A549 (cell line): Measurements from ENCODE around the gene SLIT1. TPM values are rescaled to one million over a fixed set of nuclear protein-coding genes. Genes with fewer than 3 reads are reported as not detected.

Experiments used
- ATAC-seq, 2 experiments: fragments of 200-7000 bp in 1 of 2; fragments of >200 bp in 1 of 2; cut with Nextera tagmentation in 1 of 2; cut with Tn5 transposase in 1 of 2; 3 replicates each; pipeline versions ENCODE4 v1.8.0 to v1.9.1; 2018 to 2020; ENCODE audit warnings: mild to moderate bottlenecking in 1 of 2, moderate library complexity in 1 of 2
- CTCF ChIA-PET: fragments of 300-600 bp; sonication (Branson Sonifier 250); formaldehyde crosslinking; extraction: SDS; loops from one replicate; lab custom pipeline; 2021; ENCODE audit warnings: antibody characterized with exemption, inconsistent platforms; lab: Yijun Ruan, JAX
- POLR2A ChIA-PET: fragments of 350-600 bp; formaldehyde crosslinking; extraction: SDS; loops from one replicate; lab custom pipeline; 2021; ENCODE audit warnings: antibody characterized with exemption, inconsistent platforms; lab: Yijun Ruan, JAX
- DNase-seq, 2 experiments: peaks; one replicate each; pipeline versions ENCODE4 v3.0.0 to v3.0.0-alpha.2; 2011 to 2016; ENCODE audit warnings: low read depth in 1 of 2, low spot score in 1 of 2
- FAIRE-seq: peaks from 2 replicates; lab custom pipeline; 2011; peaks lifted over from hg19 to GRCh38; lab: Jason Lieb, UNC
- H3K27ac ChIP-seq, 2 experiments: fragments of >200 bp; sonication (Bioruptor Twin); formaldehyde crosslinking; 3 replicates each; pipeline ENCODE4 v1.5.1; 2016 to 2017
- H3K4me1 ChIP-seq: fragments of >200 bp; sonication (Bioruptor Twin); formaldehyde crosslinking; 3 replicates; pipeline ENCODE4 v1.6.1; 2016
- H3K4me2 ChIP-seq: fragments of >200 bp; sonication (Bioruptor Twin); formaldehyde crosslinking; 3 replicates; pipeline ENCODE4 v1.6.1; 2016
- H3K4me3 ChIP-seq: fragments of >200 bp; sonication (Bioruptor Twin); formaldehyde crosslinking; 3 replicates; pipeline ENCODE4 v1.5.1; 2016
- H3K9me3 ChIP-seq: fragments of >200 bp; sonication (Bioruptor Twin); formaldehyde crosslinking; 3 replicates; pipeline ENCODE4 v1.6.1; 2016
- ATOH8 ChIP-seq: fragments of 250-450 bp; sonication (Bioruptor Pico); IDR thresholded peaks from 2 replicates; pipeline ENCODE4 v1.5.0; 2020; ENCODE audit warnings: low read depth, mild to moderate bottlenecking, moderate library complexity
- BCL3 ChIP-seq: fragments of >200 bp; sonication (Bioruptor Twin); formaldehyde crosslinking; IDR thresholded peaks from 3 replicates; pipeline ENCODE4 v1.6.1; 2016
- CEBPB ChIP-seq, 2 experiments: fragments of >200 bp in 1 of 2; sonication (Bioruptor Twin) in 1 of 2; formaldehyde crosslinking in 1 of 2; IDR thresholded peaks; 2 replicates each; pipeline ENCODE4 v1.6.1; 2012 to 2016
- CHD2 ChIP-seq: fragments of 150-350 bp; IDR thresholded peaks from 2 replicates; pipeline ENCODE4 v1.6.1; 2014; ENCODE audit warnings: low read length; ENCODE audit not compliant: partially characterized antibody
- CTCF ChIP-seq: fragments of >200 bp; sonication (Bioruptor Twin); formaldehyde crosslinking; IDR thresholded peaks from 3 replicates; pipeline ENCODE4 v1.5.1; 2016
- ELK1 ChIP-seq: fragments of 150-350 bp; IDR thresholded peaks from 2 replicates; pipeline ENCODE4 v1.6.1; 2014; ENCODE audit warnings: low read depth, mild to moderate bottlenecking, low read length
- ESRRA ChIP-seq: fragments of 150-350 bp; IDR thresholded peaks from 2 replicates; pipeline ENCODE4 v1.6.1; 2014; ENCODE audit warnings: mild to moderate bottlenecking, low read length, borderline replicate concordance
- FOSL2 ChIP-seq, 2 experiments: fragments of 450-650 bp in 1 of 2; fragments of >200 bp in 1 of 2; sonication (Bioruptor Twin) in 1 of 2; formaldehyde crosslinking; IDR thresholded peaks; 2 replicates each; pipeline versions ENCODE4 v1.5.0 to v1.6.1; 2016 to 2020; ENCODE audit warnings: mild to moderate bottlenecking in 1 of 2, moderate library complexity in 1 of 2
- FOXS1 ChIP-seq: fragments of 250-450 bp; sonication (Bioruptor Pico); IDR thresholded peaks from 2 replicates; pipeline ENCODE4 v1.5.0; 2020; ENCODE audit warnings: mild to moderate bottlenecking, moderate library complexity
- HDAC2 ChIP-seq: fragments of 200-600 bp; sonication (generic); IDR thresholded peaks from 2 replicates; pipeline ENCODE4 v1.6.1; 2016
- HES2 ChIP-seq: fragments of >200 bp; sonication (Bioruptor Twin); formaldehyde crosslinking; IDR thresholded peaks from 2 replicates; pipeline ENCODE4 v1.6.1; 2016
- NPAS2 ChIP-seq: fragments of 250-450 bp; sonication (Bioruptor Pico); IDR thresholded peaks from 2 replicates; pipeline ENCODE4 v1.8.0; 2022; ENCODE audit warnings: mild to moderate bottlenecking, moderate library complexity, borderline replicate concordance
- PBX3 ChIP-seq: IDR thresholded peaks from 2 replicates; pipeline ENCODE4 v1.6.1; 2012
- POLR2A ChIP-seq: IDR thresholded peaks from 2 replicates; pipeline ENCODE4 v1.6.1; 2012; ENCODE audit warnings: mild to moderate bottlenecking, low read length
- RARB ChIP-seq: fragments of 250-450 bp; sonication (Bioruptor Pico); IDR thresholded peaks from 2 replicates; pipeline ENCODE4 v1.8.0; 2021; ENCODE audit warnings: mild to moderate bottlenecking, moderate library complexity
- RCOR1 ChIP-seq: fragments of 150-350 bp; IDR thresholded peaks from 2 replicates; pipeline ENCODE4 v1.6.1; 2014; ENCODE audit warnings: antibody characterized with exemption, low read length, low read depth
- RFX5 ChIP-seq: fragments of 450-650 bp; IDR thresholded peaks from 2 replicates; pipeline ENCODE4 v1.7.1; 2014; ENCODE audit warnings: antibody characterized with exemption, mild to moderate bottlenecking, moderate library complexity
- RNF2 ChIP-seq: fragments of 200-600 bp; sonication (generic); IDR thresholded peaks from 2 replicates; pipeline ENCODE4 v1.6.1; 2016; ENCODE audit warnings: low read depth, mild to moderate bottlenecking, antibody characterized with exemption, moderate library complexity, borderline replicate concordance
- SREBF2 ChIP-seq: fragments of 450-650 bp; IDR thresholded peaks from 2 replicates; pipeline ENCODE4 v1.6.1; 2014; ENCODE audit warnings: mild to moderate bottlenecking, moderate library complexity
- TFCP2L1 ChIP-seq: fragments of 250-450 bp; sonication (Bioruptor Pico); IDR thresholded peaks from 2 replicates; pipeline ENCODE4 v1.5.0; 2021; ENCODE audit warnings: mild to moderate bottlenecking
- ZFP36 ChIP-seq: fragments of 450-650 bp; IDR thresholded peaks from 2 replicates; pipeline ENCODE4 v1.6.1; 2014; ENCODE audit warnings: borderline replicate concordance; ENCODE audit not compliant: partially characterized antibody
- WGBS: methylation state at CpG from one replicate; pipeline ENCODE4 v1.1.6; 2017; ENCODE audit errors: missing lambda C conversion rate; 5-methylcytosine and 5-hydroxymethylcytosine counted together
- polyA plus RNA-seq, 4 experiments: library from polyadenylated mRNA; depleted of rRNA in 3 of 4; stranded (reverse); fragments of >200 nt; fragmentation: RNase III in 1 of 4; extraction: RNeasy Plus Mini Kit Qiagen cat#74134 plus additional on column Dnase treatment in 1 of 4; gene quantifications; 2 replicates in 3 of 4; 3 replicates in 1 of 4; pipeline ENCODE4 v1.2.3, GENCODE V29; 2011 to 2017

Gene SLIT1
- polyA plus RNA-seq, 2 of the 4 experiments (the other 2 are of a cell fraction), result 0.05 to 0.09 TPM

- CTCF ChIA-PET, result interaction anchor here (0.8 to 4.7 kb wide), 9 partner anchors 14 to 592 kb away, joined by 3 to 24 read pairs (median 4); no protein-coding TSS in a partner anchor
- Histone ChIP-seq H3K9me3 (no peaks in the 10 kb centered on the region), H3K27ac (no peak overlapping the region), H3K4me1 (no peaks in the 10 kb centered on the region), H3K4me2 (no peak overlapping the region), H3K4me3 (no peak overlapping the region)
- POLR2A ChIA-PET, result no interaction called here
- TF ChIP-seq CEBPB (IDR thresholded peaks at IDR 0.05), result no peak
- no peak for TF ChIP-seq TFCP2L1 (CRISPR knock-in tag)
- no peak for TF ChIP-seq HDAC2
- TF ChIP-seq NPAS2 (CRISPR knock-in tag), result no peak
- no peak for TF ChIP-seq SREBF2
- no peak for TF ChIP-seq ELK1
- no peak for TF ChIP-seq CTCF
- TF ChIP-seq ESRRA, result no peak
- no peak for TF ChIP-seq FOSL2 (IDR thresholded peaks at IDR 0.05)
- TF ChIP-seq FOSL2 (CRISPR knock-in tag; IDR thresholded peaks at IDR 0.05), result no peak
- TF ChIP-seq RFX5, result no peak
- TF ChIP-seq RNF2, result no peak
- TF ChIP-seq ZFP36, result no peak
- no peak for TF ChIP-seq BCL3
- no peak for ATAC-seq
- no peak for FAIRE-seq
- WGBS, result 69% methylated on average over 6 of the region's 6 CpGs
- no peak for DNase-seq
Measured at GRCh38 chr10:97102441-97102840, 83.3 kb downstream of the SLIT1 start.

- DNase-seq (no peak), FAIRE-seq (no peak)
- CTCF ChIA-PET, result interaction anchor here (0.5 to 4.7 kb wide), 8 partner anchors 20 to 109 kb away, joined by 3 to 24 read pairs (median 4); no protein-coding TSS in a partner anchor
Measured at GRCh38 chr10:97101166-97101940, 84.4 kb downstream of the SLIT1 start.

More at GRCh38 chr10:97101166-97101940, 84.4 kb downstream of the SLIT1 start:
- H3K4me3 ChIP-seq, result no peak overlapping the region
- no peaks in the 10 kb centered on the region for H3K9me3 ChIP-seq
- no peak overlapping the region for H3K4me2 ChIP-seq
- no peak for TF ChIP-seq CHD2
- TF ChIP-seq ELK1, result no peak
- TF ChIP-seq FOXS1 (CRISPR knock-in tag), result no peak
- no peak for TF ChIP-seq ATOH8 (CRISPR knock-in tag)
- no peak for TF ChIP-seq RFX5
- no peak for TF ChIP-seq NPAS2 (CRISPR knock-in tag)
- no peak for TF ChIP-seq POLR2A
- TF ChIP-seq ZFP36, result no peak
- TF ChIP-seq HES2, result no peak
- no peak for TF ChIP-seq RARB (CRISPR knock-in tag)
- no peak for TF ChIP-seq RCOR1
- no peak for TF ChIP-seq PBX3
- TF ChIP-seq SREBF2, result no peak
- POLR2A ChIA-PET, result no interaction called here
- H3K27ac ChIP-seq, result no peak overlapping the region
- no peaks in the 10 kb centered on the region for H3K4me1 ChIP-seq
- ATAC-seq, result peak in 1 of 2 experiments; percentile 47; a peak in 3 of 6 replicates
- 41% methylated on average over 9 of the region's 9 CpGs for WGBS
